Liver (tissue), 9 donors: ENCODE results near the gene PDZD2. TPM values are rescaled to one million over a fixed set of nuclear protein-coding genes. Genes with fewer than 3 reads are reported as not detected.

Experiments used
- DNase-seq: peaks from one replicate; pipeline ENCODE4 v3.0.0-alpha.2; 2017; ENCODE audit warnings: low spot score
- H3K27ac ChIP-seq, 2 donors: one replicate each; pipeline ENCODE4 v1.7.0; 2013; ENCODE audit warnings: inconsistent platforms in 2 of 2, low read length in 2 of 2, control low read depth in 1 of 2, low read depth in 1 of 2, mild to moderate bottlenecking in 1 of 2
- H3K27me3 ChIP-seq, 4 donors: one replicate each; pipeline versions ENCODE4 v1.6.1 to v1.7.0; 2013; ENCODE audit warnings: low read length in 3 of 4, inconsistent platforms in 1 of 4, mild to moderate bottlenecking in 1 of 4, moderate library complexity in 1 of 4; ENCODE audit not compliant: control insufficient read depth in 4 of 4, insufficient read depth in 4 of 4
- H3K36me3 ChIP-seq, 4 donors: one replicate each; pipeline versions ENCODE4 v1.6.1 to v1.7.0; 2013; ENCODE audit warnings: low read length in 3 of 4, mild to moderate bottlenecking in 3 of 4, low read depth in 1 of 4, moderate library complexity in 1 of 4; ENCODE audit not compliant: control insufficient read depth in 4 of 4, insufficient read depth in 3 of 4
- H3K4me1 ChIP-seq, 4 donors: one replicate each; pipeline versions ENCODE4 v1.6.1 to v1.7.0; 2013; ENCODE audit warnings: low read length in 3 of 4, mild to moderate bottlenecking in 3 of 4, moderate library complexity in 1 of 4; ENCODE audit not compliant: control insufficient read depth in 4 of 4, insufficient read depth in 4 of 4
- H3K4me3 ChIP-seq, 3 donors: one replicate each; pipeline versions ENCODE4 v1.6.1 to v1.7.0; 2013; ENCODE audit warnings: low read length in 3 of 3, control low read depth in 1 of 3, low read depth in 1 of 3, mild to moderate bottlenecking in 1 of 3
- H3K9ac ChIP-seq, 2 donors: one replicate each; pipeline ENCODE4 v1.7.0; 2013; ENCODE audit warnings: low read length in 2 of 2, mild to moderate bottlenecking in 2 of 2, moderate library complexity in 2 of 2, control low read depth in 1 of 2, low read depth in 1 of 2
- H3K9me3 ChIP-seq, 4 donors: one replicate each; pipeline versions ENCODE4 v1.6.1 to v1.7.0; 2013; ENCODE audit warnings: low read length in 3 of 4; ENCODE audit not compliant: control insufficient read depth in 4 of 4
- EGR1 ChIP-seq, 2 donors: IDR thresholded peaks; 2 replicates each; pipeline ENCODE4 v1.6.1; 2016 to 2018; ENCODE audit warnings: antibody characterized with exemption in 2 of 2, low read depth in 2 of 2
- FOXA1 ChIP-seq: IDR thresholded peaks from 2 replicates; pipeline ENCODE4 v1.6.1; 2016; ENCODE audit warnings: antibody characterized with exemption
- FOXA2 ChIP-seq: IDR thresholded peaks from 2 replicates; pipeline ENCODE4 v1.6.1; 2016; ENCODE audit warnings: antibody characterized with exemption
- GABPA ChIP-seq, 2 donors: IDR thresholded peaks in 1 of 2; conservative IDR thresholded peaks in 1 of 2; 2 replicates each; pipeline ENCODE4 v1.6.1; 2016; ENCODE audit warnings: antibody characterized with exemption in 2 of 2, mild to moderate bottlenecking in 1 of 2, moderate library complexity in 1 of 2
- HNF4A ChIP-seq, 2 donors: conservative IDR thresholded peaks; 2 replicates each; pipeline ENCODE4 v1.6.1; 2016; ENCODE audit warnings: antibody characterized with exemption in 2 of 2, mild to moderate bottlenecking in 2 of 2
- HNF4G ChIP-seq: IDR thresholded peaks from 2 replicates; pipeline ENCODE4 v1.6.1; 2016; ENCODE audit warnings: antibody characterized with exemption
- JUND ChIP-seq, 2 donors: IDR thresholded peaks; 2 replicates each; pipeline ENCODE4 v1.6.1; 2016; ENCODE audit warnings: antibody characterized with exemption in 2 of 2
- MAX ChIP-seq: IDR thresholded peaks from 2 replicates; pipeline ENCODE4 v1.6.1; 2016; ENCODE audit warnings: antibody characterized with exemption
- NR2F2 ChIP-seq: IDR thresholded peaks from 2 replicates; pipeline ENCODE4 v1.6.1; 2016; ENCODE audit warnings: antibody characterized with exemption
- RAD21 ChIP-seq, 2 donors: IDR thresholded peaks; 2 replicates each; pipeline ENCODE4 v1.6.1; 2016; ENCODE audit warnings: antibody characterized with exemption in 2 of 2, mild to moderate bottlenecking in 2 of 2
- RXRA ChIP-seq, 2 donors: IDR thresholded peaks; 2 replicates each; pipeline ENCODE4 v1.6.1; 2017 to 2018; ENCODE audit warnings: antibody characterized with exemption in 2 of 2, mild to moderate bottlenecking in 1 of 2
- SP1 ChIP-seq: IDR thresholded peaks from 2 replicates; pipeline ENCODE4 v1.6.1; 2018; ENCODE audit warnings: antibody characterized with exemption, mild to moderate bottlenecking
- TAF1 ChIP-seq: conservative IDR thresholded peaks from 2 replicates; pipeline ENCODE4 v1.6.1; 2016; ENCODE audit warnings: antibody characterized with exemption, mild to moderate bottlenecking
- YY1 ChIP-seq: IDR thresholded peaks from 2 replicates; pipeline ENCODE4 v1.6.1; 2016; ENCODE audit warnings: antibody characterized with exemption, mild to moderate bottlenecking
- ZBTB33 ChIP-seq: IDR thresholded peaks from 2 replicates; pipeline ENCODE4 v1.6.1; 2016; ENCODE audit warnings: antibody characterized with exemption
- WGBS: extraction: QIAGEN DNeasy Blood & Tissue Kit; methylation state at CpG from one replicate; pipeline ENCODE4 v1.1.7; 2013; 5-methylcytosine and 5-hydroxymethylcytosine counted together
- polyA plus RNA-seq, 2 donors: library from polyadenylated mRNA; stranded (reverse) in 1 of 2; unstranded in 1 of 2; fragments of 200-250 nt in 1 of 2; fragments of >200 nt in 1 of 2; fragmentation: Nextera tagmentation in 1 of 2; extraction: Ambion mirVana in 1 of 2; gene quantifications; one replicate each; pipeline versions ENCODE4 v1.2.1 to v1.2.3, GENCODE V29; 2013 to 2015
- total RNA-seq, 2 donors: library from RNA; depleted of rRNA; stranded (reverse); fragments of >200 nt; gene quantifications; one replicate each; pipeline ENCODE4 v1.2.3, GENCODE V29; 2014
- TF ChIP-seq, protein P1 (sequence below): IDR thresholded peaks from 2 replicates; pipeline ENCODE4 v1.6.1; 2016; ENCODE audit warnings: antibody characterized with exemption
- TF ChIP-seq, protein P2 (sequence below): IDR thresholded peaks from 2 replicates; pipeline ENCODE4 v1.6.1; 2016; ENCODE audit warnings: antibody characterized with exemption, mild to moderate bottlenecking
- donor health status: healthy.
- donor health status: healthy.
- donor health status: healthy.
- donor health status: healthy.
- donor health status: healthy.

PDZD2 gene
- total and polyA plus RNA-seq, 4 donors, result 0.27 to 1.1 (median 0.54) TPM

DNA sequence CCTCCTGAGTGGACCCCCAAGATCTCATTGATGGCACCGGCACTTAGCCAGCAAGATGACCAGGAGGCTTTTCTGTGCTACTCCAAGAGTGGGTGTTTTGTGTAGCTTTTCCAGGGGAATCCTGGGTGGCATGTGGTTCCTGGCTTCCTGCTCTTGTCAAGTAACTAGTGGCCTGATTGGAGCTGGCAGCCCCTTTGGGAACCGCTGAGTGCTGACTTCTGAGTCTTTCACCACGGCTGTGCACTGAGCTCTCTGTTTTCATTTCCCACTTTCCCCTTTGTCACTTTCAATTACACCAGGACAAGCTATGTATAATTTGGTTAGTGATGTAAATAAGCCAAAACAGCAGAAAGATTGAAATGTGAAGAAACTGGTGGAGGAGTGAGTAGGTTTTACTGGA lies 279.8 kb downstream of the PDZD2 start:
- no peaks in the 10 kb centered on the region for H3K4me1 ChIP-seq

GRCh38 chr5:31921852-31922305 lies 282.9 kb downstream of the PDZD2 start:
- TF ChIP-seq, protein P1, sequence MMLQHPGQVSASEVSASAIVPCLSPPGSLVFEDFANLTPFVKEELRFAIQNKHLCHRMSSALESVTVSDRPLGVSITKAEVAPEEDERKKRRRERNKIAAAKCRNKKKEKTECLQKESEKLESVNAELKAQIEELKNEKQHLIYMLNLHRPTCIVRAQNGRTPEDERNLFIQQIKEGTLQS, result no peak
- TF ChIP-seq TAF1 (no peak), RAD21 (IDR thresholded peaks at IDR 0.05) (no peak), HNF4G (no peak), HNF4A (conservative IDR thresholded peaks at IDR 0.05) (no peak), ZBTB33 (no peak), FOXA1 (no peak), GABPA (IDR thresholded peaks at IDR 0.05 in 1 of 2, conservative IDR thresholded peaks at IDR 0.05 in 1 of 2) (no peak), FOXA2 (no peak), YY1 (no peak), MAX (no peak), NR2F2 (no peak), RXRA (IDR thresholded peaks at IDR 0.05) (no peak), SP1 (no peak), EGR1 (IDR thresholded peaks at IDR 0.05; ENCODE audit: low read depth in 2 of 2) (no peak), JUND (IDR thresholded peaks at IDR 0.05) (no peak)
- TF ChIP-seq, protein P2, sequence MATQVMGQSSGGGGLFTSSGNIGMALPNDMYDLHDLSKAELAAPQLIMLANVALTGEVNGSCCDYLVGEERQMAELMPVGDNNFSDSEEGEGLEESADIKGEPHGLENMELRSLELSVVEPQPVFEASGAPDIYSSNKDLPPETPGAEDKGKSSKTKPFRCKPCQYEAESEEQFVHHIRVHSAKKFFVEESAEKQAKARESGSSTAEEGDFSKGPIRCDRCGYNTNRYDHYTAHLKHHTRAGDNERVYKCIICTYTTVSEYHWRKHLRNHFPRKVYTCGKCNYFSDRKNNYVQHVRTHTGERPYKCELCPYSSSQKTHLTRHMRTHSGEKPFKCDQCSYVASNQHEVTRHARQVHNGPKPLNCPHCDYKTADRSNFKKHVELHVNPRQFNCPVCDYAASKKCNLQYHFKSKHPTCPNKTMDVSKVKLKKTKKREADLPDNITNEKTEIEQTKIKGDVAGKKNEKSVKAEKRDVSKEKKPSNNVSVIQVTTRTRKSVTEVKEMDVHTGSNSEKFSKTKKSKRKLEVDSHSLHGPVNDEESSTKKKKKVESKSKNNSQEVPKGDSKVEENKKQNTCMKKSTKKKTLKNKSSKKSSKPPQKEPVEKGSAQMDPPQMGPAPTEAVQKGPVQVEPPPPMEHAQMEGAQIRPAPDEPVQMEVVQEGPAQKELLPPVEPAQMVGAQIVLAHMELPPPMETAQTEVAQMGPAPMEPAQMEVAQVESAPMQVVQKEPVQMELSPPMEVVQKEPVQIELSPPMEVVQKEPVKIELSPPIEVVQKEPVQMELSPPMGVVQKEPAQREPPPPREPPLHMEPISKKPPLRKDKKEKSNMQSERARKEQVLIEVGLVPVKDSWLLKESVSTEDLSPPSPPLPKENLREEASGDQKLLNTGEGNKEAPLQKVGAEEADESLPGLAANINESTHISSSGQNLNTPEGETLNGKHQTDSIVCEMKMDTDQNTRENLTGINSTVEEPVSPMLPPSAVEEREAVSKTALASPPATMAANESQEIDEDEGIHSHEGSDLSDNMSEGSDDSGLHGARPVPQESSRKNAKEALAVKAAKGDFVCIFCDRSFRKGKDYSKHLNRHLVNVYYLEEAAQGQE, result no peak
- DNase-seq, result no peak
- Histone ChIP-seq H3K27ac (no peak overlapping the region), H3K4me3 (no peak overlapping the region), H3K27me3 (no peaks in the 10 kb centered on the region), H3K36me3 (no peaks in the 10 kb centered on the region), H3K4me1 (no peaks in the 10 kb centered on the region), H3K9me3 (no peaks in the 10 kb centered on the region), H3K9ac (no peak overlapping the region)
- WGBS, result 81% methylated on average over 3 of the region's 3 CpGs

More for the DNA sequence above, 279.8 kb downstream of the PDZD2 start:
- no peaks in the 10 kb centered on the region for H3K36me3 ChIP-seq
- TF ChIP-seq SP1 (no peak), EGR1 (IDR thresholded peaks at IDR 0.05; ENCODE audit: low read depth in 2 of 2) (no peak), FOXA1 (no peak)
- WGBS, result 79% methylated on average over 3 of the region's 3 CpGs
- H3K9me3 ChIP-seq, result no peaks in the 10 kb centered on the region
- H3K27ac ChIP-seq, result no peak overlapping the region
- no peaks in the 10 kb centered on the region for H3K27me3 ChIP-seq
- no peak overlapping the region for H3K4me3 ChIP-seq
- no peak for DNase-seq
- H3K9ac ChIP-seq, result no peak overlapping the region
